ENCODE measurements around the gene TRAPPC12. TPM values are rescaled to one million over a fixed set of nuclear protein-coding genes. Genes with fewer than 3 reads are reported as not detected.

The TRAPPC12 gene
- polyA plus RNA-seq, 1 donor (not counting 4 experiments of a cell fraction or from before 2014, with no cell fraction given): 44.2 TPM

GRCh38 chr2:3338340-3338739, 41.2 kb upstream of the TRAPPC12 start:
- no peak for TF ChIP-seq EZH2 (IDR thresholded peaks at IDR 0.05; ENCODE audit: low read length)
- TF ChIP-seq CTCF (optimal IDR thresholded peaks at IDR 0.05 in 1 of 3, IDR thresholded peaks at IDR 0.05 in 1 of 3, conservative IDR thresholded peaks at IDR 0.05 in 1 of 3; ENCODE audit: extremely low read depth in 1 of 3, insufficient read depth in 2 of 3, low read length in 3 of 3): no peak
- Histone ChIP-seq H3K4me1 (ENCODE audit: control insufficient read depth, extremely low read depth, insufficient read depth, low read length) (no peaks in the 10 kb centered on the region), H2AFZ (ENCODE audit: control insufficient read depth, low read length) (no peak overlapping the region), H3K4me3 (ENCODE audit: control insufficient read depth in 2 of 3, extremely low read depth in 1 of 3, insufficient read depth in 2 of 3, low read depth in 1 of 3, low read length in 3 of 3) (no peak overlapping the region), H3K9me1 (ENCODE audit: control insufficient read depth, extremely low read depth, insufficient read depth, low read length) (no peaks in the 10 kb centered on the region), H3K27ac (ENCODE audit: control insufficient read depth, insufficient read depth, low read length) (no peak overlapping the region), H4K20me1 (ENCODE audit: control insufficient read depth, extremely low read depth, insufficient read depth, low read length) (peaks cover 2% of the 10 kb centered on the region), H3K36me3 (ENCODE audit: control insufficient read depth in 2 of 2, extremely low read depth in 1 of 2, insufficient read depth in 2 of 2, low read length in 2 of 2) (peaks cover 2 to 8% of the 10 kb centered on the region in 2 experiments), H3K9ac (ENCODE audit: control insufficient read depth, extremely low read depth, insufficient read depth, low read length) (no peak overlapping the region), H3K79me2 (ENCODE audit: control insufficient read depth, insufficient read depth, low read length) (no peaks in the 10 kb centered on the region), H3K27me3 (ENCODE audit: control insufficient read depth, extremely low read depth, insufficient read depth, low read length) (no peaks in the 10 kb centered on the region), H3K9me3 (ENCODE audit: control insufficient read depth, low read depth, low read length) (no peaks in the 10 kb centered on the region), H3K4me2 (ENCODE audit: control insufficient read depth, extremely low read depth, insufficient read depth, low read depth, low read length) (no peak overlapping the region)
- dilution Hi-C loops (cut with MboI; ENCODE audit: extremely low pct_ligation_motif_present, low sequenced_read_pairs): no loop called here
- no peak for FAIRE-seq
- DNase-seq (ENCODE audit: low read depth, low spot score): no peak

- peaks cover 2% of the 10 kb centered on the region for H4K20me1 ChIP-seq (ENCODE audit: control insufficient read depth, extremely low read depth, insufficient read depth, low read length)
- FAIRE-seq (no peak), DNase-seq (ENCODE audit: low read depth, low spot score) (no peak)
- H3K9ac ChIP-seq (ENCODE audit: control insufficient read depth, extremely low read depth, insufficient read depth, low read length): no peak overlapping the region
- H3K9me3 ChIP-seq (ENCODE audit: control insufficient read depth, low read depth, low read length): no peaks in the 10 kb centered on the region
- no peak for TF ChIP-seq CTCF (optimal IDR thresholded peaks at IDR 0.05 in 1 of 3, IDR thresholded peaks at IDR 0.05 in 1 of 3, conservative IDR thresholded peaks at IDR 0.05 in 1 of 3; ENCODE audit: extremely low read depth in 1 of 3, insufficient read depth in 2 of 3, low read length in 3 of 3)
- dilution Hi-C loops (cut with MboI; ENCODE audit: extremely low pct_ligation_motif_present, low sequenced_read_pairs): no loop called here
- no peak overlapping the region for H3K4me3 ChIP-seq (ENCODE audit: control insufficient read depth in 2 of 3, extremely low read depth in 1 of 3, insufficient read depth in 2 of 3, low read depth in 1 of 3, low read length in 3 of 3)
- no peak overlapping the region for H3K4me2 ChIP-seq (ENCODE audit: control insufficient read depth, extremely low read depth, insufficient read depth, low read depth, low read length)
- no peak overlapping the region for H2AFZ ChIP-seq (ENCODE audit: control insufficient read depth, low read length)
- H3K27ac ChIP-seq (ENCODE audit: control insufficient read depth, insufficient read depth, low read length): no peak overlapping the region
- H3K4me1 ChIP-seq (ENCODE audit: control insufficient read depth, extremely low read depth, insufficient read depth, low read length): no peaks in the 10 kb centered on the region
- H3K27me3 ChIP-seq (ENCODE audit: control insufficient read depth, extremely low read depth, insufficient read depth, low read length): no peaks in the 10 kb centered on the region
- peaks cover 2 to 6% of the 10 kb centered on the region in 2 experiments for H3K36me3 ChIP-seq (ENCODE audit: control insufficient read depth in 2 of 2, extremely low read depth in 1 of 2, insufficient read depth in 2 of 2, low read length in 2 of 2)
- no peaks in the 10 kb centered on the region for H3K9me1 ChIP-seq (ENCODE audit: control insufficient read depth, extremely low read depth, insufficient read depth, low read length)
- H3K79me2 ChIP-seq (ENCODE audit: control insufficient read depth, insufficient read depth, low read length): no peaks in the 10 kb centered on the region
Observed at GRCh38 chr2:3340144-3340543, 39.4 kb upstream of the TRAPPC12 start.
